Endothelial cell of umbilical vein (primary cell): ENCODE measurements around the gene PLA2G2A. TPM values are rescaled to one million over a fixed set of nuclear protein-coding genes. Genes with fewer than 3 reads are reported as not detected.
"Not testable (repeated sequence)": the region's sequence is repeated elsewhere in the genome, so short reads cannot be mapped to it uniquely, and the experiment has no call there.

Source experiments
- BruUV-seq: library from RNA; stranded (reverse); fragments of 400-500 nt; replicated peaks from 2 replicates; lab custom pipeline; 2021; lab: Mats Ljungman, UMichigan
- CTCF ChIA-PET: fragments of 300-600, 350-600 bp; sonication (Branson Sonifier 250); formaldehyde crosslinking; loops from one replicate; lab custom pipeline; 2021; ENCODE audit warnings: antibody characterized with exemption, inconsistent platforms; lab: Charles Lee
- POLR2A ChIA-PET: fragments of 300-600, 350-600 bp; sonication (Branson Sonifier 250); formaldehyde crosslinking; loops from one replicate; lab custom pipeline; 2021; ENCODE audit warnings: antibody characterized with exemption, inconsistent platforms; lab: Charles Lee
- DNase-seq: peaks from one replicate; pipeline ENCODE4 v3.0.0-alpha.2; 2011; ENCODE audit warnings: low read depth, low spot score
- FAIRE-seq: peaks from 2 replicates; lab custom pipeline; 2011; peaks lifted over from hg19 to GRCh38; lab: Jason Lieb, UNC
- H2AFZ ChIP-seq: 2 replicates; pipeline ENCODE4 v1.6.0; 2012; ENCODE audit warnings: low read depth, low read length, control low read depth, inconsistent platforms
- H3K27ac ChIP-seq: 2 replicates; pipeline ENCODE4 v1.5.1; 2011; ENCODE audit warnings: low read depth, mild to moderate bottlenecking, control low read depth, low read length, moderate library complexity; ENCODE audit not compliant: insufficient read depth
- H3K27me3 ChIP-seq, 2 experiments: 2 replicates each; pipeline versions ENCODE4 v1.6.0 to v1.6.1; 2011; ENCODE audit warnings: low read length in 2 of 2, mixed read lengths in 1 of 2; ENCODE audit not compliant: control insufficient read depth in 2 of 2, insufficient read depth in 2 of 2
- H3K36me3 ChIP-seq, 2 experiments: 2 replicates in 1 of 2; 3 replicates in 1 of 2; pipeline ENCODE4 v1.5.1; 2011; ENCODE audit warnings: low read length in 2 of 2, mild to moderate bottlenecking in 1 of 2, moderate library complexity in 1 of 2; ENCODE audit not compliant: control insufficient read depth in 2 of 2, insufficient read depth in 2 of 2; ENCODE audit errors: extremely low read depth in 1 of 2
- H3K4me1 ChIP-seq: 3 replicates; pipeline ENCODE4 v1.5.1; 2011; ENCODE audit warnings: mild to moderate bottlenecking, low read length; ENCODE audit not compliant: control insufficient read depth, insufficient read depth; ENCODE audit errors: extremely low read depth
- H3K4me2 ChIP-seq: 2 replicates; pipeline ENCODE4 v1.6.1; 2011; ENCODE audit warnings: low read length, control low read depth, mixed read lengths; ENCODE audit not compliant: insufficient read depth
- H3K4me3 ChIP-seq, 3 experiments: fragments of 200-600 bp in 1 of 3; sonication (generic), shearing (Covaris generic) in 1 of 3; replicated peaks in 1 of 3; 2 replicates each; pipeline ENCODE4 v1.5.1; 2011 to 2016; ENCODE audit warnings: control low read depth in 3 of 3, low read length in 3 of 3, mild to moderate bottlenecking in 2 of 3, inconsistent platforms in 1 of 3, low read depth in 1 of 3, moderate library complexity in 1 of 3; ENCODE audit not compliant: insufficient read depth in 1 of 3
- H3K79me2 ChIP-seq: 2 replicates; pipeline ENCODE4 v1.6.0; 2012; ENCODE audit warnings: low read length, inconsistent platforms; ENCODE audit not compliant: control insufficient read depth, insufficient read depth
- H3K9ac ChIP-seq: replicated peaks from 2 replicates; pipeline ENCODE3; 2011; ENCODE audit warnings: low read length, control low read depth; ENCODE audit not compliant: insufficient read depth; ENCODE audit errors: extremely low read depth
- H3K9me1 ChIP-seq: replicated peaks from 3 replicates; pipeline ENCODE4 v1.6.0; 2011; ENCODE audit warnings: mild to moderate bottlenecking, low read length; ENCODE audit not compliant: control insufficient read depth, insufficient read depth; ENCODE audit errors: extremely low read depth
- H3K9me3 ChIP-seq: replicated peaks from 2 replicates; pipeline ENCODE4 v1.5.1; 2012; ENCODE audit warnings: low read length, inconsistent platforms; ENCODE audit not compliant: control insufficient read depth, insufficient read depth
- H4K20me1 ChIP-seq: replicated peaks from 2 replicates; pipeline ENCODE3; 2011; ENCODE audit warnings: mild to moderate bottlenecking, low read length; ENCODE audit not compliant: control insufficient read depth, insufficient read depth; ENCODE audit errors: extremely low read depth
- CTCF ChIP-seq, 2 donors: IDR thresholded peaks; 1 replicate in 1 of 2; 2 replicates in 1 of 2; pipeline ENCODE4 v1.5.1; 2011; ENCODE audit warnings: low read length in 2 of 2, mild to moderate bottlenecking in 2 of 2, moderate library complexity in 2 of 2, control low read depth in 1 of 2, inconsistent platforms in 1 of 2, low read depth in 1 of 2; ENCODE audit not compliant: insufficient read depth in 1 of 2; ENCODE audit errors: extremely low read depth in 1 of 2
- EZH2 ChIP-seq: IDR thresholded peaks from 2 replicates; pipeline ENCODE4 v1.6.1; 2012; ENCODE audit warnings: borderline replicate concordance, low read depth, mild to moderate bottlenecking, moderate library complexity, low read length, inconsistent platforms; ENCODE audit not compliant: severe bottlenecking
- FOS ChIP-seq: IDR thresholded peaks from 2 replicates; pipeline ENCODE4 v1.6.1; 2011; ENCODE audit warnings: mild to moderate bottlenecking, low read length, moderate library complexity, borderline replicate concordance; ENCODE audit not compliant: insufficient read depth
- GATA2 ChIP-seq: IDR thresholded peaks from 2 replicates; pipeline ENCODE4 v1.7.0; 2011; ENCODE audit warnings: low read depth, mild to moderate bottlenecking, moderate library complexity, mixed read lengths, low read length; ENCODE audit not compliant: insufficient read length, insufficient read depth
- MAX ChIP-seq: IDR thresholded peaks from 2 replicates; pipeline ENCODE4 v1.6.1; 2011; ENCODE audit not compliant: insufficient read depth, insufficient read length
- MYC ChIP-seq: IDR thresholded peaks from one replicate; pipeline ENCODE4 v1.6.1; 2011; ENCODE audit warnings: mild to moderate bottlenecking, low read depth, low read length
- POLR2A ChIP-seq: IDR thresholded peaks from 2 replicates; pipeline ENCODE4 v1.6.1; 2012; ENCODE audit warnings: low read depth, mild to moderate bottlenecking, control low read depth, low read length
- POLR2AphosphoS5 ChIP-seq: IDR thresholded peaks from 2 replicates; pipeline ENCODE4 v1.6.1; 2012; ENCODE audit warnings: low read depth, mild to moderate bottlenecking, control low read depth, low read length, moderate library complexity; ENCODE audit not compliant: insufficient read depth
- dilution Hi-C: fragments of 300-500 bp; cut with MboI; formaldehyde crosslinking; loops from one replicate; pipeline ENCODE4 v1.15.0; 2019; ENCODE audit warnings: low sequenced_read_pairs; ENCODE audit not compliant: extremely low pct_ligation_motif_present
- intact Hi-C: fragments of 100-400 bp; cut with micrococcal nuclease; formaldehyde crosslinking; loops from one replicate; pipeline ENCODE4 v1.10.0; 2022
- polyA plus RNA-seq, 4 experiments: library from polyadenylated mRNA; depleted of rRNA in 3 of 4; stranded (reverse) in 3 of 4; unstranded in 1 of 4; fragments of >200 nt; gene quantifications; 2 replicates each; pipeline versions ENCODE4 v1.2.1 to v1.2.3, GENCODE V29; 2011 to 2012; ENCODE audit warnings: missing spikeins in 1 of 4
- total RNA-seq: library from RNA; stranded (reverse); gene quantifications from 2 replicates; pipeline ENCODE4 v1.2.3, GENCODE V29; 2021

The PLA2G2A gene
- total and polyA plus RNA-seq, 2 donors (not counting 3 experiments of a cell fraction or from before 2014, with no cell fraction given) = not detected

GRCh38 chr1:19990689-19991088 is 11.3 kb upstream of the PLA2G2A start:
- Histone ChIP-seq H3K79me2 (no peaks in the 10 kb centered on the region), H3K4me2 (no peak overlapping the region), H3K9ac (no peak overlapping the region), H2AFZ (no peak overlapping the region), H3K36me3 (no peaks in the 10 kb centered on the region), H3K9me3 (no peaks in the 10 kb centered on the region), H4K20me1 (no peaks in the 10 kb centered on the region), H3K4me3 (no peak overlapping the region), H3K27ac (no peak overlapping the region), H3K27me3 (peaks cover 4% of the 10 kb centered on the region in 2 experiments), H3K9me1 (no peaks in the 10 kb centered on the region), H3K4me1 (no peaks in the 10 kb centered on the region)
- FAIRE-seq (no peak), DNase-seq (no peak)
- intact Hi-C loops = no loop called here
- POLR2A ChIA-PET = no interaction called here
- CTCF ChIA-PET = no interaction called here
- TF ChIP-seq POLR2A (no peak), CTCF (IDR thresholded peaks at IDR 0.05; ENCODE audit: extremely low read depth in 1 of 2, insufficient read depth in 1 of 2, low read depth in 1 of 2, low read length in 2 of 2) (no peak), MYC (no peak), MAX (no peak), GATA2 (no peak), FOS (no peak), EZH2 (no peak), POLR2AphosphoS5 (no peak)
- BruUV-seq = no TSS peak
- dilution Hi-C loops = no loop called here

GRCh38 chr1:19990182-19990582 is 10.8 kb upstream of the PLA2G2A start:
- DNase-seq, POLR2A ChIA-PET, CTCF ChIA-PET: not testable (repeated sequence)

More at GRCh38 chr1:19990182-19990582, 10.8 kb upstream of the PLA2G2A start:
- BruUV-seq, H3K36me3 ChIP-seq, dilution Hi-C loops, H3K4me3 ChIP-seq, H3K4me1 ChIP-seq, H3K9me1 ChIP-seq, H3K79me2 ChIP-seq, intact Hi-C loops, FAIRE-seq, H4K20me1 ChIP-seq, H3K27me3 ChIP-seq, H3K27ac ChIP-seq, H2AFZ ChIP-seq, H3K9me3 ChIP-seq, H3K9ac ChIP-seq, H3K4me2 ChIP-seq: not testable (repeated sequence)
